Measurements from ENCODE around the gene ZNF418.
"Not testable (repeated sequence)": the region's sequence is repeated elsewhere in the genome, so short reads cannot be mapped to it uniquely, and the experiment has no call there.

Gene ZNF418

GRCh38 chr19:57934820-57935665, at the start of gene ZNF418:
Gene ZNF418 (minus strand): TSS chr19:57935402. CDS start chr19:57933822, 1,580 bp downstream.
- no peak for DNase-seq

- DNase-seq: no peak
These were observed 43.5 kb upstream of the ZNF418 start for GRCh38 chr19:57978586-57979289.

- no peak for DNase-seq
These were observed 39.2 kb upstream of the ZNF418 start, which contains the start of gene C19orf18 for GRCh38 chr19:57974434-57974833. Gene C19orf18 (minus strand): TSS chr19:57974534. CDS start chr19:57974432, 102 bp downstream.

- no peak for DNase-seq
These were observed 29.6 kb upstream of the ZNF418 start for GRCh38 chr19:57964761-57965160.

GRCh38 chr19:57961785-57962184, 26.6 kb upstream of the ZNF418 start:
- DNase-seq: no peak

- DNase-seq: no peak
These were observed 19.8 kb upstream of the ZNF418 start for GRCh38 chr19:57954996-57955395.

- DNase-seq: no peak
These were observed 14.5 kb upstream of the ZNF418 start for GRCh38 chr19:57949702-57950101.

- no peak for DNase-seq
These were observed 14.1 kb upstream of the ZNF418 start for GRCh38 chr19:57949296-57949695.

GRCh38 chr19:57947419-57948134, 12.4 kb upstream of the ZNF418 start, which contains the start of gene ZNF256:
Gene ZNF256 (minus strand): TSS chr19:57947706. CDS start chr19:57947474, 232 bp downstream.
- peak; percentile 84 for DNase-seq

GRCh38 chr19:57947088-57947418, 11.9 kb upstream of the ZNF418 start:
- no peak for DNase-seq

GRCh38 chr19:57946316-57946715, 11.1 kb upstream of the ZNF418 start:
- DNase-seq: no peak

- no peak for DNase-seq
These were observed 6.4 kb upstream of the ZNF418 start for GRCh38 chr19:57941593-57941992.

GRCh38 chr19:57935731-57936130, 529 bp upstream of the ZNF418 start:
- no peak for DNase-seq

- no peak for DNase-seq
These were observed 7.6 kb downstream of the ZNF418 start for GRCh38 chr19:57927587-57927986.

GRCh38 chr19:57916168-57916995, 18.8 kb downstream of the ZNF418 start, which contains the start of gene ZNF417:
Gene ZNF417 (minus strand): TSS chr19:57916592. CDS start chr19:57916411, 181 bp downstream.
- DNase-seq: peak; percentile 69

- DNase-seq: no peak
These were observed 20.7 kb downstream of the ZNF418 start for GRCh38 chr19:57914531-57914930.

GRCh38 chr19:57907394-57907793, 27.8 kb downstream of the ZNF418 start:
- no peak for DNase-seq

GRCh38 chr19:57905258-57905657, 29.9 kb downstream of the ZNF418 start:
- no peak for DNase-seq

- no peak for DNase-seq
These were observed 31.5 kb downstream of the ZNF418 start for GRCh38 chr19:57903618-57904184.

GRCh38 chr19:57900311-57900710, 34.9 kb downstream of the ZNF418 start:
- no peak for DNase-seq

GRCh38 chr19:57890706-57891105, 44.5 kb downstream of the ZNF418 start:
- DNase-seq: not testable (repeated sequence)

Data from GF-D8 (cell line).